GM19193 (cell line): Measurements from ENCODE around the gene GTF3C5.

Source experiments
- POLR2A ChIP-seq: IDR thresholded peaks from 4 replicates; pipeline ENCODE4 v1.6.1; 2011; ENCODE audit not compliant: insufficient read depth, insufficient read length; ENCODE audit errors: extremely low read depth

GTF3C5 gene

GRCh38 chr9:133107245-133107722, 76.5 kb downstream of the GTF3C5 start:
- TF ChIP-seq POLR2A: no peak
